GM18505 (cell line): ENCODE data around the gene ACAN.

Experiments
- ATAC-seq: cut with Tn5 transposase; IDR thresholded peaks from one replicate; pipeline ENCODE4 v1.9.1; 2021; ENCODE audit not compliant: unreplicated experiment
- POLR2A ChIP-seq: IDR thresholded peaks from 4 replicates; pipeline ENCODE4 v1.6.1; 2011; ENCODE audit warnings: borderline replicate concordance; ENCODE audit not compliant: insufficient read depth, insufficient read length; ENCODE audit errors: extremely low read depth

The ACAN gene

DNA sequence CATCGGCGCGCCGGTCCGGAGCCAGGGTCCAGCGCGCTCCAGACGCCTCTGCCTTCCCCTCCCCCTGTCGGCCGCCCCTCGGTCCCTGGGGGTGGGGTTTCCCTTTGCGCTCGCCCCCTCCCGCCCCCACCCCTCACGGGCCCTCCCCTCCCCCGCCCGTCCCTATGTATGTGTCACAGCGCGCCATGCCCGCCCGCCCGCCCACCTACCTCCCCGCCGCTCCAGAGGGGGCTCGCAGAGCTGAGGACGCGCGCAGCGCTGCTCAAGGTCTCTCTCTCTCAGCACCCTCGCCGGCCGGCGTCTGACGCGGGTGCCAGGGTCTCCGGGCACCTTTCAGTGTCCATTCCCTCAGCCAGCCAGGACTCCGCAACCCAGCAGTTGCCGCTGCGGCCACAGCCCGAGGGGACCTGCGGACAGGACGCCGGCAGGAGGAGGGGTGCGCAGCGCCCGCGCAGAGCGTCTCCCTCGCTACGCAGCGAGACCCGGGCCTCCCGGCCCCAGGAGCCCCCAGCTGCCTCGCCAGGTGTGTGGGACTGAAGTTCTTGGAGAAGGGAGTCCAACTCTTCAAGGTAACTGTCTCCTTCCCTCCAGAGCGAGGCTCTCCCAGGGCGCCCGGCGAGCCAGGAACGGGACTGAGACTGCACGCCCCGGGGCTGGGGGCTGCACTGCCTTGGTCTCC, at the start of gene ACAN:
Gene ACAN, plus strand, starts transcription at position 196 of the 679 bp plus-strand sequence. CDS start 32,771 bp downstream, outside the sequence.
- no peak for TF ChIP-seq POLR2A
- no peak for ATAC-seq

DNA sequence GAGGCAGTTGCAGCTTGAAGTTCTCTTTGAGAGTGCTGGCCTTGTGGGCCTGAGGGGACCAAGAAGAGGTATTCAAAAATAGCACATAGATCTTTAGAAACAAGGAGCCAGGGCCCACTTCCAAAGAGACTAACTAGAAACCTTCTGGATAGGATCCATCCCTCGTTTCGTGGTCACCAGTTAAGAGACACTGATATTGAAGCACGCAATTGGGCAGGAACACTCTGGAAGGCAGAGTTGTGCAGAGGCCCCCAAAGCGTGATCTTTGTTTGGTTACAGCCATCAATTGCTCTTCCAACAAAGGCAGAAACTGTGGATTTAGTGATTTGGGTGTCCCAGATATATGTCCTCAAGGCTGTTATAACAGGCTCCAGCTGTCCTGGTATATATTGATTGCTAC, 46.7 kb upstream of the ACAN start:
- no peak for ATAC-seq
- TF ChIP-seq POLR2A: no peak

DNA sequence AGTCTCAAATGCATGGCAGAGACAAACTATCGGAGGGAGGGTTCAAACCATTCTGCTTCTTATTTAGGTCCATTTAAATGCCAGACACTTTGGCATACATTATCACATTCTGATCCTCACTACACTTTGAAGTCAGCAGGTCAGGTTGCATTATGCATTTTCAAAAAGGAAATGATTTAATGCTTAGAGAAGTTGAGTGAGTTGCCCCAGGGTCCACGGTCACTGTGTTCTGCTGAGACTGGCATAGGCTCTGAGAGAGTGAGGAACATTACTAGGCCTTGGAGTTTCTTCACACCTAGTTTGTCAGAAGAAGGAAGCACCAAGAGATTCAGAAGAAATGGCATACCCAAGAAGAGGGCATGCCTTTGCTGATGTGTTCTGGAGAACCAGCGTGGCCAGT, 46.3 kb upstream of the ACAN start:
- no peak for TF ChIP-seq POLR2A
- ATAC-seq: no peak

DNA sequence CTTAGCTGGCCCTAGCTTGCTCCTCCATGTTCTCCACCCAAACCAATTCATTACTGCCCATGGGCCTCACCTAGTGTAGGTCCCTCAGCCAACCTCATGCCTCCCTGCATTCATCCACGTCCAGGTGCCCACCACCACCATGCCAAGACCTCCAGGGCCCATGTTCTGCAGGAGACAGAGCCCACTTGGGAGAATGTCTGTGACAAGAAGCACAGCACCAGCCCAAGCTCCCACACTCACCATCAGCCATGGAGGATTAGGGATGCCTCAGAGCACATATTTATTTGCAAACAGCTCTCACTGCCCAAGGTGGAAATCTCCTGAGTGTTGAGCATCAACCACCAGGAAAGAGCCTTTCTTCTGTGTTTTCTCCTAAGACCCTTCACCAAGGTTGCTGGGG, 43.4 kb upstream of the ACAN start:
- no peak for ATAC-seq

DNA sequence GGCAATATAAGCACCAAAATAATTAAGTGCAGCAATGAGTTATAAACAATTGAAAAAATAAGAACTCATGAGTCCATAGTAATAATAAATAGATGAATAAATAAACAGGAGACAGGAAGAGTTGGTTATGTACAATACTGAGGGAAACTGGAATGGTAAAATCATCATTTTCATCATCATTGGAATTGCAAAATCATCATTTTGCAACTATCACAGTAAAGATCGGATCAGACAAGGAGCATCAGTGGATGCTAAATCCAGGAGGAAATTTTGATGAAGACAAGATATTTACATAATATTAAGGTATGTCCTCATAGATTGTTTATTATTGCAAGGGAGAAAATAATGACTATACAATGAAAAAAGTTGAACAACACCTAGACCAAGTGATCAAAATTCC, 38.8 kb upstream of the ACAN start:
- no peak for ATAC-seq
- no peak for TF ChIP-seq POLR2A

More for the DNA sequence above, 43.4 kb upstream of the ACAN start:
- TF ChIP-seq POLR2A: no peak

DNA sequence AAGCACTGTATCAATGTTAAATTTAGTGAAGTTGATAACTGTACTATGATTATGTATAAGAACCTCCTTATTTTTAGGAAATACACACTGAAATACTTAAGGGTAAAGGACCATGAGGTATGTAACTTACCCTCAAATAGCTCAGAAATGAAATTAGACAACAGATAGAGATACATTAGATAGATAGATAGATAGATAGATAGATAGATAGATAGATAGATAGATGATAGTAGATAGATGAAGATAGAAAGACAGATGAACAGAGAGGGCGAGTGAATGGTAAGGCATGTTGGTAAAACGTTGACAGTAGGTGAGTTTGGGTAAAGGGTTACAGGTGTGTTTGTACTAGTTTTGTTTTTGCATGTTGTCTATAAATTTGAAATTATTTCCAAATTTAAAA, 38.0 kb upstream of the ACAN start:
- ATAC-seq: no peak
- no peak for TF ChIP-seq POLR2A

DNA sequence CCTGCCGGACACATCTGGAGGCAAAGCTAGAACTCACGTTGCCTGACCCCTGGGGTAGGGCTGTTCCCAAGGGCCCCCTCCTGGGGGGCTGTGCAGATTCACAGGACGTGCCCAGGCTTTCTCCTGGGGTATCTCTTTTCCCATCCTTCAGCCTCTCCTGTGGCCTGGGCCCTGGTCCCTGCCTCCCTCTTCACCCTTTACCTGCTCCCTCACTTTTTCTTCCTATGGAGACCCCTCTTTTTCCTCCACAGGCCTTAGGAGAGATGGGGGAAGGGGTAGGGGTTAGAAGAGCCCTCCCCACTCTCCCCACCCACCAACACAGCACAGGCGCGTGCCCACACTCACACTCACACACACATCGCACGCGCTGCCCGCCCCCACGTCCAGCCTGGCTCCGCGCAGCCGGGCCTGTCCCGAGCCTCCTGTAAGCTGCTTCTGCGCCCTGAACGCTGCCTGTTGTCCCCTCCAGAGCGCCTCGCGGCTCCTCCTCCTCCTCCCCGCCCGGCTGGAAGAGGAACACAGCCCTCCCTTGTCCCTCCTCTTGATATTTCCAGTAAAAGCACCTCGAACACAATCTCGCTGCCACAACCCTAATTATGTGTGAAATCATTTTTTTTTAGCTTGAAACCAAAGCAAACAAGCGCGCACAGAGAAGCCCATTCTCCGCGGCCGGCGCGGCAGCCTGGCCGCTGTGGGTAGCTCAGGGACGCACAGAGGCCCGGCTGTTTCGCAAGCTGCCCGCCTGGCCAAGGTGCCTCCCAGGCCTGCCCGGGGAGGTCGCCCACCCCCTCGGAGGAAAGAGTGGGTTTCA, 33.9 kb upstream of the ACAN start:
- no peak for TF ChIP-seq POLR2A

DNA sequence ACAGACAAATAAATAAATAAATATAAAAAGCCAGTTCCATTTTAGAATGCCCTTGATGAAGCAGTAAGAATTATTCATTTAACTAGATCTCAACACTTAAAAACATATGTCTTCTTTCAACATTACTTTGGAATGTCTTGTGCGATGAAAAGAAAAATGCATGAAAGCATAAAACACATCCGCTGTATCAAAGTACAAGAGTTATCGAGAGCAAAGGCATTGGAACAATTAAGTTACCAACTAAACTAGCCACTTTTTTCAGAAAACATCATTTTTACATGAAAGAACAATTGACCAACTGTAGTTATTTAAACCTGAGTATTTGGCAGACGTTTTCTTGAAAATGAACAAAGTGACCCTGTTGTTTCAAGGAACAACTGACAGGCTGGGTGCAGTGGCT, 27.5 kb upstream of the ACAN start:
- ATAC-seq: no peak
- no peak for TF ChIP-seq POLR2A

More for the DNA sequence above, 33.9 kb upstream of the ACAN start:
- ATAC-seq: no peak

DNA sequence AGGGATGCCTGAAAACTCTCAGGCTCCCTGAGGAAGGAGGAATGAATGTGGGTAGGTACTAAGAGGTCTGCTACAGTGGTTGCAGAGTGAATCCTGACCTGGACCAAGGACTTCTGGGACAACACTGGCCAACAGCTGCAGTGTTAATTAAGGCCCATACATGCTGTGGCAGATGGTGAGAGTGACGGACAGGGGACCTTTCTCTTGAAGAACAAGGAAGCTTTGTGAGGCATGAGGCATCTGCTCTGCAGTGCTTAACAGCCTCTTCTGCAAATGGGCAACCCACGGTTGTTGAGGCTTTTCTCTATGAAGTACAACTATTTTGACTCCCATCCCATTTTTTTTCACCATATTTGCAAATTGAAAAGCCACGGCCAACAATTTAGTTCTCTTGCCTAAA, 26.6 kb upstream of the ACAN start:
- no peak for ATAC-seq
- no peak for TF ChIP-seq POLR2A

DNA sequence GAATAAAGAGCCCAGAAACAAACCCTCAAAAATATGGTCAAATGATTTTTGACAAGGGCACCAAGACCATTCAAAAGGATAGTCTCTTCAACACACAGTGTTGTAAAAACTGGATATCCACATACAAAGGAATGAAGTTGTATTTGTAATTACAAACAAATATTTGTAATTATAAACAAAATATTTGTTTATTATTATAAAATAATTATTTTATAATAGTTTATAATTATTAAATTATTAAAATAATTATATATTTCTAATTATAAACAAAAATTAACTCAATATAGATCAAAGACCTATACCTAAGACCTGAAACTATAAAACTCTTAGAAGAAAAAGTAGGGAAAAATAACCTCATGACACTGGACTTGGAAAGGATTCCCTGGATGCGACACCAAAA, 23.3 kb upstream of the ACAN start:
- no peak for ATAC-seq
- TF ChIP-seq POLR2A: no peak

DNA sequence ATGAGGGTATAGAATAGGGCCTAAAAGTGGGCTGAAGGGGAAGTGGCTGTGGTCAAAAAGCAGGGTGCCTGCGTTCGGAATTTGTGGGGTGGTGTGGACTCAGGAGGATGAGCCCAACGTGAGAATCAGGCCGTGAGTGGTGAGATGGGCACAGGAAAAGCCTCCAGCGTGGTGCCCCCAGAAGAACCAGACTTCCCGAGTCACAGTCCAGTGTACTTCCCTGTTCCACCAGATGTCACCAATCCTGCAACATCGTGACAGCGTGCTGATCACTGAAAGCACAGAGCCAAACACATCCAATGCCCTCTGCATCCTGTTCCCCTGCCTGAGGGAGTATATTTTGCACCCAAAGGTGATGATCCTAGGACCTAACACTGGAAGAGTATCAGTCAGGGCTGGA, 20.8 kb upstream of the ACAN start:
- no peak for TF ChIP-seq POLR2A
- no peak for ATAC-seq

DNA sequence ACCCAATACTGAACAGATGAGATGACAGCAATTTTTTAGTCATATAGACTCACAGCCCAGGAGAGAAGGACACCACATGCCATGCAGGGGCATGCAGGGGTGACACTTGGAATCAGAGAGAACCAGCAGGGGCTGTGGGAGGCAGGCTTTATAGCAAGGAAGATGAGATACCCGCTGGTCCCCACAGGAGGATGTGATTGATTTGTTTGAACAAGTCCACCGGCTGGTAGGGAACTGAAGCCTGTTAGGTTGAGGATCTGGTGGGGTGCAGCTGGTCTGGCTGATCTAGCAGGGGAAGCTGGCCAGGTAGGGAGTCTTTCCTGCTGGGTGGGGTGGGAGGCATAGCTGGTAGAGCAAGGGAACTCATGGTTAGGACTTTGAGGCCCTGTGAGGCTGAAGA, 18.0 kb upstream of the ACAN start:
- TF ChIP-seq POLR2A: no peak
- ATAC-seq: no peak

DNA sequence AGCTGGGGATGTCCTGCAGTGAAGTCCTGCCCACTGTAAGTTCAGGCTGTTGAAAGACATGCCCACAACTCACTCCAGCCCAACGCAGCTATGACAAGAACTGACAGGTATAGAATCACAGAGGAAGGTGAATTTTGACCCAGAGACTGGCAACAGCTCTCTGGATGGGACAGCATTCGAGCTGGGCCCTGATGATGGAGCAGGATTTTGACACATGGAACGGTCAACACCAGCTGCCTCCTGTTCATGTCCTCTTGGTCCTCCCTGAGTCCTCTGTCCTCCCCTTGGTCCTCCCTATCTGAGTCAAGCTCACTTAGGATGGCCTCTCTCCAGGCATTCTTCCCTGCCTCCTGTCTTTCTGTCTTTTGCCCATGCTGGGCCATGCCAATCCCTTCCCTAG, 15.2 kb upstream of the ACAN start:
- TF ChIP-seq POLR2A: no peak

DNA sequence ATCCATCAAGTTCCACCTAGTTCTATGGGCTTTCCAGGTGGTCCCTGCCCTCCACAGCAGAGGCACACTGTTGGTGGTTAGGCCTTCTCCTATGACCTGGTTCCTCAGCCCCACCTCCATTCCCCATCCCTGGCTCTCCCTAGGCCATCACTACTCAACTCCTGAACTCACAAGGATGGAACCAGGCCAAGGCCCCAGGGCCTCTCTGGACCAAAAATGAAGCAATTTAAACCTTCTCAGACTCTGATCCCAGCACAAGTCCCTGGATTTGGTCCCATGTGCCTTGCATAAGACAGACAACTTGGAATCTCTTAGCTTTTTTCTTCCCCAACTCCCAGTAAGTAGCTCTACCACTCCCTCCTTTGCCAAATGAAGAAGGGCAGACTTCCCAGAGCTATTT, 14.4 kb upstream of the ACAN start:
- no peak for ATAC-seq
- no peak for TF ChIP-seq POLR2A

More for the DNA sequence above, 15.2 kb upstream of the ACAN start:
- no peak for ATAC-seq
